ENCODE results near the gene METAP1D. TPM values are rescaled to one million over a fixed set of nuclear protein-coding genes. Genes with fewer than 3 reads are reported as not detected.

METAP1D gene
- total and polyA plus RNA-seq, 11 donors = 2.9 to 7.0 (median 5.3) TPM

DNA sequence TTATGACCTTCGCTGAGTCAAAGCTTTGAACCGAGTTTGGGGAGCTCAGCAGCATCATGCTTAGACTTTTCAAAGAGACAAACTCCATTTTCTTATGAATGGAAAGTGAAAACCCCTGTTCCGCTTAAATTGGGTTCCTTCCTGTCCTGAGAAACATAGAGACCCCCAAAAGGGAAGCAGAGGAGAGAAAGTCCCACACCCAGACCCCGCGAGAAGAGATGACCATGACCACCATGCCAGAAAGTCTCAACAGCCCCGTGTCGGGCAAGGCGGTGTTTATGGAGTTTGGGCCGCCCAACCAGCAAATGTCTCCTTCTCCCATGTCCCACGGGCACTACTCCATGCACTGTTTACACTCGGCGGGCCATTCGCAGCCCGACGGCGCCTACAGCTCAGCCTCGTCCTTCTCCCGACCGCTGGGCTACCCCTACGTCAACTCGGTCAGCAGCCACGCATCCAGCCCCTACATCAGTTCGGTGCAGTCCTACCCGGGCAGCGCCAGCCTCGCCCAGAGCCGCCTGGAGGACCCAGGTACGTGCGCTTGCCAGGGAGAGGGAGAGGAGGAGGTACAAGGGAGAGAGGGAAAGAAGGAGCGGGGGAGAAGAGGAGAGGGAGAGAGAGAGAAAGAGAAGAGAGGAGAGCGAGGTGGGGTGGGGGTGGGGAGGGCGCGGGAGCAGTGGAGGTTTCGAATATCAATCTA, 85.9 kb downstream of the METAP1D start, which contains the start of gene DLX1:
Gene DLX1 (plus strand): TSS at position 48 of the 700 bp plus-strand sequence. CDS start 171 bp downstream, at position 219.
- 3 to 6% (median 5%) methylated on average over 26 to 34 of the region's 34 CpGs for WGBS, 4 donors
- H3K36me3 ChIP-seq = no peaks in the 10 kb centered on the region
- peak within 1 kb of the TSS; percentile 20 to 63 (median 46) for H3K4me3 ChIP-seq
- TF ChIP-seq POLR2A (IDR thresholded peaks at IDR 0.05) (no peak), CTCF (IDR thresholded peaks at IDR 0.05) (no peak)
- ATAC-seq (no peak), DNase-seq (peak in 1 of 5 donors; percentile 32)
- H3K9me3 ChIP-seq = no peaks in the 10 kb centered on the region
- H3K4me1 ChIP-seq = peaks cover 3 to 62% (median 26%) of the 10 kb centered on the region in 12 donors
- peaks cover 91 to 100% (median 100%) of the 10 kb centered on the region in 9 donors for H3K27me3 ChIP-seq
- intact Hi-C loops (cut with DNase I) = loop anchor here in 2 of 10 donors (10.0 kb wide), 1 partner anchor 161 kb away; the partner anchor contains the start of gene HAT1 (in 2 of the 2)
- no peak within 1 kb of the TSS for H3K27ac ChIP-seq

- WGBS, 4 donors = 3 to 10% (median 6%) methylated on average over 43 to 54 of the region's 54 CpGs
- peaks cover 95 to 100% (median 100%) of the 10 kb centered on the region in 9 donors for H3K27me3 ChIP-seq
- no peak overlapping the region for H3K27ac ChIP-seq
- peaks cover 3 to 62% (median 26%) of the 10 kb centered on the region in 12 donors for H3K4me1 ChIP-seq
- peak overlapping the region in 2 of 12 donors; percentile 59 to 63 for H3K4me3 ChIP-seq
- no peaks in the 10 kb centered on the region for H3K9me3 ChIP-seq
- intact Hi-C loops (cut with DNase I) = loop anchor here in 2 of 10 donors (10.0 kb wide), 1 partner anchor 162 kb away; the partner anchor contains the start of gene HAT1 (in 2 of the 2)
- TF ChIP-seq POLR2A (IDR thresholded peaks at IDR 0.05) = no peak
- no peak for TF ChIP-seq CTCF (IDR thresholded peaks at IDR 0.05)
- ATAC-seq (no peak), DNase-seq (peak in 1 of 5 donors; percentile 56)
- H3K36me3 ChIP-seq = no peaks in the 10 kb centered on the region
These were observed 86.8 kb downstream of the METAP1D start for GRCh38 chr2:172086241-172087206.

DNA sequence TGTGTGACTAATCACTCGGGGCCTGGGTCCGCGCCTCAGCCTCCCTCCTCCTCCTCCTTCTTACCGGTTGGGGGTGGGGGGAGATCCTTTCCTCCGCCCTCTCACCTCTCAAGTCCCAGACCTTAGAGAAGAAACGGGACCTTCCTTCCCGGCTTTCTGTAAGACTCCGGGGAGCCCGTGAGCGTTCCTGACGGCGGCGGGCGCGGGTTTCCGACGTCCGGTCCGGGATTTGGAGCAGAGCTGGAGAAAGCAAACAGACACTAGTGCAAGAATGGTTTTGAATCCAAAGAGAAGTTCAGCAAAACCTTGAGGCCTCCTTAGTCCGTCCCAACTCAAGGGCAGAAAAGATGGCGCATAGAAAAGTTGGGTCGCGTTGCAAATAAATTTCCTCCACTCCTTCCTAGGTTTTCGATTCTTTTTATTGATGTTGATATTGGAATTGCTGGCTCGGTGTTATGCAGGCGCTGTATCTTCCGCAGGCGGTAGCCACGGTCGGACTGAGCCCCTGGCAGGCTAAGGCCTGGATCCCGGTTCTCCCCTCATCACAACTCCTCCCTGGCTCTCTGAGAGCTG, 87.5 kb downstream of the METAP1D start:
- H3K27ac ChIP-seq = no peak overlapping the region
- H3K4me3 ChIP-seq = no peak overlapping the region
- DNase-seq (peak in 1 of 5 donors; percentile 21), ATAC-seq (no peak)
- peaks cover 3 to 61% (median 26%) of the 10 kb centered on the region in 12 donors for H3K4me1 ChIP-seq
- no peaks in the 10 kb centered on the region for H3K9me3 ChIP-seq
- no peaks in the 10 kb centered on the region for H3K36me3 ChIP-seq
- intact Hi-C loops (cut with DNase I) = loop anchor here in 2 of 10 donors (10.0 kb wide), 1 partner anchor 162 kb away; the partner anchor contains the start of gene HAT1 (in 2 of the 2)
- H3K27me3 ChIP-seq = peaks cover 95 to 100% (median 100%) of the 10 kb centered on the region in 9 donors
- WGBS, 4 donors = 4 to 12% (median 7%) methylated on average over 31 of the region's 31 CpGs
- TF ChIP-seq POLR2A (IDR thresholded peaks at IDR 0.05) (no peak), CTCF (IDR thresholded peaks at IDR 0.05) (no peak)
